GM19324 (cell line): ENCODE measurements around the gene CROCC2.

ENCODE experiments used
- ATAC-seq: cut with Tn5 transposase; IDR thresholded peaks from one replicate; pipeline ENCODE4 v1.9.1; 2021; ENCODE audit warnings: mild to moderate bottlenecking, moderate library complexity; ENCODE audit not compliant: unreplicated experiment, low FRiP score

The CROCC2 gene

GRCh38 chr2:241007880-241008710, 102.0 kb downstream of the CROCC2 start:
- ATAC-seq, result no peak

- ATAC-seq, result no peak
Measured at GRCh38 chr2:241008711-241009121, 102.6 kb downstream of the CROCC2 start.

- no peak for ATAC-seq
Measured at GRCh38 chr2:241009191-241009590, 103.1 kb downstream of the CROCC2 start.

- ATAC-seq, result no peak
Measured at GRCh38 chr2:241009601-241010530, 103.7 kb downstream of the CROCC2 start.

GRCh38 chr2:241010531-241011295, 104.6 kb downstream of the CROCC2 start:
- ATAC-seq, result no peak

GRCh38 chr2:241011296-241011600, 105.1 kb downstream of the CROCC2 start:
- no peak for ATAC-seq

GRCh38 chr2:241011751-241012510, 105.8 kb downstream of the CROCC2 start:
- no peak for ATAC-seq

- ATAC-seq, result no peak
Measured at GRCh38 chr2:241014224-241014623, 108.1 kb downstream of the CROCC2 start.

- ATAC-seq, result no peak
Measured at GRCh38 chr2:241014764-241015163, 108.6 kb downstream of the CROCC2 start.

GRCh38 chr2:241015439-241015838, 109.3 kb downstream of the CROCC2 start:
- ATAC-seq, result no peak

GRCh38 chr2:241017228-241017940, 111.2 kb downstream of the CROCC2 start:
- ATAC-seq, result no peak

- ATAC-seq, result no peak
Measured at GRCh38 chr2:241018051-241018891, 112.1 kb downstream of the CROCC2 start.

- no peak for ATAC-seq
Measured at GRCh38 chr2:241019441-241020139, 113.5 kb downstream of the CROCC2 start.

GRCh38 chr2:241020201-241020600, 114.1 kb downstream of the CROCC2 start:
- ATAC-seq, result no peak

GRCh38 chr2:241020629-241021190, 114.6 kb downstream of the CROCC2 start:
- no peak for ATAC-seq

GRCh38 chr2:241025639-241026038, 119.5 kb downstream of the CROCC2 start:
- no peak for ATAC-seq

- no peak for ATAC-seq
Measured at GRCh38 chr2:241029599-241030332, 123.6 kb downstream of the CROCC2 start.
